Measurements from ENCODE around the gene CYLD. TPM values are rescaled to one million over a fixed set of nuclear protein-coding genes. Genes with fewer than 3 reads are reported as not detected.

CYLD gene
- total RNA-seq, 1 donor = 457 TPM

- H3K4me3 ChIP-seq (ENCODE audit: low read length) = no peak overlapping the region
- H3K9me3 ChIP-seq (ENCODE audit: low read depth, low read length) = no peaks in the 10 kb centered on the region
- peaks cover 3% of the 10 kb centered on the region for H3K27me3 ChIP-seq (ENCODE audit: insufficient read depth, low read length)
- H3K4me1 ChIP-seq (ENCODE audit: insufficient read depth, low read length) = no peaks in the 10 kb centered on the region
Observed at GRCh38 chr16:50821586-50821985, 79.7 kb downstream of the CYLD start.

- peaks cover 3% of the 10 kb centered on the region for H3K27me3 ChIP-seq (ENCODE audit: insufficient read depth, low read length)
- no peak overlapping the region for H3K4me3 ChIP-seq (ENCODE audit: low read length)
- H3K9me3 ChIP-seq (ENCODE audit: low read depth, low read length) = no peaks in the 10 kb centered on the region
- no peaks in the 10 kb centered on the region for H3K4me1 ChIP-seq (ENCODE audit: insufficient read depth, low read length)
Observed at GRCh38 chr16:50822671-50823070, 80.8 kb downstream of the CYLD start.

GRCh38 chr16:50826797-50827316 lies 85.0 kb downstream of the CYLD start:
- H3K4me1 ChIP-seq (ENCODE audit: insufficient read depth, low read length) = no peaks in the 10 kb centered on the region
- no peaks in the 10 kb centered on the region for H3K9me3 ChIP-seq (ENCODE audit: low read depth, low read length)
- H3K27me3 ChIP-seq (ENCODE audit: insufficient read depth, low read length) = peaks cover 6% of the 10 kb centered on the region
- H3K4me3 ChIP-seq (ENCODE audit: low read length) = no peak overlapping the region

GRCh38 chr16:50828164-50828702 lies 86.3 kb downstream of the CYLD start:
- H3K27me3 ChIP-seq (ENCODE audit: insufficient read depth, low read length) = peaks cover 6% of the 10 kb centered on the region
- H3K4me1 ChIP-seq (ENCODE audit: insufficient read depth, low read length) = no peaks in the 10 kb centered on the region
- no peaks in the 10 kb centered on the region for H3K9me3 ChIP-seq (ENCODE audit: low read depth, low read length)
- no peak overlapping the region for H3K4me3 ChIP-seq (ENCODE audit: low read length)

GRCh38 chr16:50830698-50831097 lies 88.8 kb downstream of the CYLD start:
- no peaks in the 10 kb centered on the region for H3K9me3 ChIP-seq (ENCODE audit: low read depth, low read length)
- H3K4me3 ChIP-seq (ENCODE audit: low read length) = no peak overlapping the region
- peaks cover 3% of the 10 kb centered on the region for H3K27me3 ChIP-seq (ENCODE audit: insufficient read depth, low read length)
- no peaks in the 10 kb centered on the region for H3K4me1 ChIP-seq (ENCODE audit: insufficient read depth, low read length)

- no peak overlapping the region for H3K4me3 ChIP-seq (ENCODE audit: low read length)
- H3K4me1 ChIP-seq (ENCODE audit: insufficient read depth, low read length) = no peaks in the 10 kb centered on the region
- peaks cover 3% of the 10 kb centered on the region for H3K27me3 ChIP-seq (ENCODE audit: insufficient read depth, low read length)
- no peaks in the 10 kb centered on the region for H3K9me3 ChIP-seq (ENCODE audit: low read depth, low read length)
Observed at GRCh38 chr16:50831751-50832150, 89.9 kb downstream of the CYLD start.

GRCh38 chr16:50833929-50834328 lies 92.0 kb downstream of the CYLD start:
- H3K27me3 ChIP-seq (ENCODE audit: insufficient read depth, low read length) = no peaks in the 10 kb centered on the region
- no peak overlapping the region for H3K4me3 ChIP-seq (ENCODE audit: low read length)
- no peaks in the 10 kb centered on the region for H3K4me1 ChIP-seq (ENCODE audit: insufficient read depth, low read length)
- H3K9me3 ChIP-seq (ENCODE audit: low read depth, low read length) = no peaks in the 10 kb centered on the region

- Histone ChIP-seq H3K4me3 (ENCODE audit: low read length) (no peak overlapping the region), H3K4me1 (ENCODE audit: insufficient read depth, low read length) (no peaks in the 10 kb centered on the region), H3K27me3 (ENCODE audit: insufficient read depth, low read length) (no peaks in the 10 kb centered on the region), H3K9me3 (ENCODE audit: low read depth, low read length) (no peaks in the 10 kb centered on the region)
Observed at GRCh38 chr16:50834701-50835100, 92.8 kb downstream of the CYLD start.

GRCh38 chr16:50835358-50836060 lies 93.6 kb downstream of the CYLD start:
- Histone ChIP-seq H3K27me3 (ENCODE audit: insufficient read depth, low read length) (peaks cover 7% of the 10 kb centered on the region), H3K9me3 (ENCODE audit: low read depth, low read length) (no peaks in the 10 kb centered on the region), H3K4me3 (ENCODE audit: low read length) (no peak overlapping the region), H3K4me1 (ENCODE audit: insufficient read depth, low read length) (no peaks in the 10 kb centered on the region)

GRCh38 chr16:50836121-50836621 lies 94.3 kb downstream of the CYLD start:
- Histone ChIP-seq H3K9me3 (ENCODE audit: low read depth, low read length) (no peaks in the 10 kb centered on the region), H3K4me3 (ENCODE audit: low read length) (no peak overlapping the region), H3K27me3 (ENCODE audit: insufficient read depth, low read length) (peaks cover 13% of the 10 kb centered on the region), H3K4me1 (ENCODE audit: insufficient read depth, low read length) (peaks cover 5% of the 10 kb centered on the region)

GRCh38 chr16:50837324-50837723 lies 95.4 kb downstream of the CYLD start:
- peaks cover 22% of the 10 kb centered on the region for H3K27me3 ChIP-seq (ENCODE audit: insufficient read depth, low read length)

GRCh38 chr16:50838165-50838564 lies 96.3 kb downstream of the CYLD start:
- H3K4me1 ChIP-seq (ENCODE audit: insufficient read depth, low read length) = peaks cover 7% of the 10 kb centered on the region
- no peaks in the 10 kb centered on the region for H3K9me3 ChIP-seq (ENCODE audit: low read depth, low read length)
- H3K4me3 ChIP-seq (ENCODE audit: low read length) = no peak overlapping the region
- peaks cover 22% of the 10 kb centered on the region for H3K27me3 ChIP-seq (ENCODE audit: insufficient read depth, low read length)

More at GRCh38 chr16:50837324-50837723, 95.4 kb downstream of the CYLD start:
- peaks cover 7% of the 10 kb centered on the region for H3K4me1 ChIP-seq (ENCODE audit: insufficient read depth, low read length)
- no peak overlapping the region for H3K4me3 ChIP-seq (ENCODE audit: low read length)
- H3K9me3 ChIP-seq (ENCODE audit: low read depth, low read length) = no peaks in the 10 kb centered on the region

GRCh38 chr16:50838885-50839284 lies 97.0 kb downstream of the CYLD start:
- H3K27me3 ChIP-seq (ENCODE audit: insufficient read depth, low read length) = peaks cover 22% of the 10 kb centered on the region
- H3K9me3 ChIP-seq (ENCODE audit: low read depth, low read length) = no peaks in the 10 kb centered on the region
- H3K4me1 ChIP-seq (ENCODE audit: insufficient read depth, low read length) = peaks cover 7% of the 10 kb centered on the region
- no peak overlapping the region for H3K4me3 ChIP-seq (ENCODE audit: low read length)

- Histone ChIP-seq H3K27me3 (ENCODE audit: insufficient read depth, low read length) (peaks cover 22% of the 10 kb centered on the region), H3K9me3 (ENCODE audit: low read depth, low read length) (no peaks in the 10 kb centered on the region), H3K4me3 (ENCODE audit: low read length) (no peak overlapping the region), H3K4me1 (ENCODE audit: insufficient read depth, low read length) (peaks cover 7% of the 10 kb centered on the region)
Observed at GRCh38 chr16:50839356-50839755, 97.5 kb downstream of the CYLD start.

- H3K4me1 ChIP-seq (ENCODE audit: insufficient read depth, low read length) = peaks cover 7% of the 10 kb centered on the region
- H3K4me3 ChIP-seq (ENCODE audit: low read length) = no peak overlapping the region
- H3K27me3 ChIP-seq (ENCODE audit: insufficient read depth, low read length) = peaks cover 22% of the 10 kb centered on the region
- H3K9me3 ChIP-seq (ENCODE audit: low read depth, low read length) = no peaks in the 10 kb centered on the region
Observed at GRCh38 chr16:50839920-50840729, 98.2 kb downstream of the CYLD start.

Measured in mononuclear cell (primary cell).